ENCODE data around the gene DTNA. TPM values are rescaled to one million over a fixed set of nuclear protein-coding genes. Genes with fewer than 3 reads are reported as not detected.
"Not testable (repeated sequence)": the region's sequence is repeated elsewhere in the genome, so short reads cannot be mapped to it uniquely, and the experiment has no call there.

The DTNA gene
- total RNA-seq, 2 experiments from 2014 or later: 0.58 to 0.66 TPM

DNA sequence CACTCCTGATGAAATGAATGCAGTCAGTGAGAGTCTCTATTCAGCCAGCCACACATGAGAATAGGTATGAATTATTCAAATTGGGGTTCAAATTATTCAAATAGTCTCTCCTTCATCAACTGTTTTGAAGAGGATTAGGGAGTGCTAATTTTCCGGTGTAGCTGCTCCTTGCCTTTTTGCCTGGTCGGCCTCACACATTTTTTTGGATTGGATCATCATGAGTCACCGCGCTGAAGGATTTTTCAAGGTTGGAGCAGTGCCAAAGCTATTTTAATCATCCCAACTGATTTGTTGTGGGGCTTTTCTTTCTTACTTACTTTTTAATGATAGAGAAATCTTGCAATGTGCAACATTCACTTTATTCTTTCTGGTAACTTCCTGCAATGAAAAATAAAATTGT is 2.4 kb upstream of the DTNA start:
- Mint-ChIP-seq H3K27ac (no peak overlapping the region), H3K4me3 (no peak overlapping the region), H3K27me3 (peaks cover 12% of the 10 kb centered on the region), H3K36me3 (no peaks in the 10 kb centered on the region), H3K9me3 (no peaks in the 10 kb centered on the region), H3K4me1 (no peaks in the 10 kb centered on the region)
- no peak for DNase-seq

GRCh38 chr18:34709104-34709503 is 994 bp upstream of the DTNA start:
- Mint-ChIP-seq H3K4me1 (no peaks in the 10 kb centered on the region), H3K9me3 (no peaks in the 10 kb centered on the region), H3K4me3 (no peak overlapping the region), H3K36me3 (no peaks in the 10 kb centered on the region), H3K27me3 (peaks cover 12% of the 10 kb centered on the region), H3K27ac (no peak overlapping the region)
- DNase-seq: no peak

DNA sequence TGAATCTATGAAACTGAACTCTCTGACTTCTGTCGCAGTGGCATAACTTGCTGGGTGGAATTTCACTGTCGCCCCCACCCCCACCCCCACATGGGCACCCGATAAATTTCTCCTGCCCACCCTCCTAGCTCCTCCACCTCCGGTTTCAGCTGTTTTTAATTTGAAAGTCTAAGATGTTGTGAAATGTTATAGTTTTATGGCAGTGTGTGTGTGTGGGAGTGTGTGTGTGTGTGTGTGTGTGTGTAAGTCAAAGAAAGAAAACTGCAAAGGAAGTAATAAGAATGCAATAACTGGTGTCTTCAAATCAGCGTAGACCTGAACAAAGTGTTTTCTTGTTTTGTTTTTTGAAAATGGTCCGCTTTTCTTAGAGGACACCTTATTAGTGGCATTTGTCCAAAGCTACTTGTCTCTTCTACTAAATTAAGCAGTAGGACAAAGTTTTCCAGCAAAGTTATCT is 388 bp downstream of the DTNA start:
- Mint-ChIP-seq H3K4me3 (no peak overlapping the region), H3K4me1 (no peaks in the 10 kb centered on the region), H3K9me3 (no peaks in the 10 kb centered on the region), H3K27ac (no peak overlapping the region), H3K36me3 (no peaks in the 10 kb centered on the region), H3K27me3 (peaks cover 12% of the 10 kb centered on the region)
- DNase-seq: no peak

DNA sequence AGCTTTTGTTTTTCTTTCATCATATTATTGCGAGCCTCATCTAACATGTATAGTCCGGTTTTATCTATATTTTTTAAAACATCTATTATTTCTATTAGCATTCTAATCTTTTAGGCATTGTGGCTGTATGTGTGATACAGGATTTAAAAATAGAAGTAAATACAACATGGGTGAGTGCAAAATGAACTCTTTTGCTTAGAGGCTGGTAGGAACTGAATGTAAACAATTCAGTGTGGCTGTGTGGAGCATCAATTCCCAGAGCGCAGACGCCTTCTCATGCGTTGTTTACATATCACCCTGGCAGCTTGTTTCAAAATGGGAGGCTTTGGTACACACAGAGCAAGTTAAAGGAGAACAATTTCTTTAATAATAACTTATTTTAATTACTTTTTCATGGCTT is 836 bp downstream of the DTNA start:
- H3K27ac Mint-ChIP-seq: no peak overlapping the region
- H3K4me1 Mint-ChIP-seq: no peaks in the 10 kb centered on the region
- no peaks in the 10 kb centered on the region for H3K36me3 Mint-ChIP-seq
- no peak overlapping the region for H3K4me3 Mint-ChIP-seq
- DNase-seq: no peak
- H3K9me3 Mint-ChIP-seq: no peaks in the 10 kb centered on the region
- peaks cover 12% of the 10 kb centered on the region for H3K27me3 Mint-ChIP-seq

DNA sequence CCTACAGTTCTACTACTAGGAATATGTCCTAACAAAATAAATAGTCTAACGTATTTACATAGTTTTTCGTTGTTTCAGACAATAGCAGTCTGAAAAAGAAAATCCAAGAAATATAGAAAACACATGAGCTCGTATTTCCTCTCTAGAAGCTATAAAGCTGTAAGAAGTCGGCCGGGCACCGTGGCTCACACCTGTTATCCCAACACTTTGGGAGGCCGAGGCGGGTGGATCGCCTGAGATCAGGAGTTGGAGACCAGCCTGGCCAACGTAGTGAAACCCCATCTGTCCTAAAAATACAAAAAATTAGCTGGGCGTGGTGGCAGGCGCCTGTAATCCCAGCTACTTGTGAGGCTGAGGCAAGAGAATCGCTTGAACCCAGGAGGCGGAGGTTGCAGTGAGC is 6.0 kb downstream of the DTNA start:
- not testable (repeated sequence) for H3K36me3 Mint-ChIP-seq, H3K9me3 Mint-ChIP-seq, H3K27ac Mint-ChIP-seq, H3K4me3 Mint-ChIP-seq, H3K27me3 Mint-ChIP-seq, DNase-seq, H3K4me1 Mint-ChIP-seq

- peaks cover 5% of the 10 kb centered on the region for H3K27me3 Mint-ChIP-seq
- no peak overlapping the region for H3K27ac Mint-ChIP-seq
- no peak overlapping the region for H3K4me3 Mint-ChIP-seq
- no peak for DNase-seq
- H3K4me1 Mint-ChIP-seq: no peaks in the 10 kb centered on the region
- no peaks in the 10 kb centered on the region for H3K36me3 Mint-ChIP-seq
- H3K9me3 Mint-ChIP-seq: no peaks in the 10 kb centered on the region
Measured at GRCh38 chr18:34718610-34719009, 8.5 kb downstream of the DTNA start.

DNA sequence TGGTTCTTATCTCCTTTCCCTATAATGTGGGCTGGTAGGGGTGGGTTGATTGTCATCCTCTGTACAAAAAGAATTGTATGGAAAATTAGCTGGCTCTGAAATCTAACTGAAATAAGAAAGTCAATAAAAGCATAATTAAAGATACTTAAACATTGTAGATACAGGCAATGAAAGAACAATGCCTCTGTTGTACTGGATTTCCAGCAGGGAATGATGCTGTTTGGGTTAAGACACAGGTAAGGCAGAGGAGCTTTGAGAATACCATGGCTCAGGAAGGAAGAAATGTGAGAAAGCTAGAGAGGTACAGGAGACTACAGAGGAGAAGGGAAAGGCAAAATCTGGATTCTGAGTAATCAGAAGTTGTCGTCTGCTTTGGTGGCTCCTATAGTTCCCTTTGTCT is 10.1 kb downstream of the DTNA start:
- Mint-ChIP-seq H3K4me3 (no peak overlapping the region), H3K9me3 (no peaks in the 10 kb centered on the region), H3K27me3 (peaks cover 5% of the 10 kb centered on the region), H3K4me1 (no peaks in the 10 kb centered on the region), H3K27ac (no peak overlapping the region), H3K36me3 (no peaks in the 10 kb centered on the region)
- no peak for DNase-seq

DNA sequence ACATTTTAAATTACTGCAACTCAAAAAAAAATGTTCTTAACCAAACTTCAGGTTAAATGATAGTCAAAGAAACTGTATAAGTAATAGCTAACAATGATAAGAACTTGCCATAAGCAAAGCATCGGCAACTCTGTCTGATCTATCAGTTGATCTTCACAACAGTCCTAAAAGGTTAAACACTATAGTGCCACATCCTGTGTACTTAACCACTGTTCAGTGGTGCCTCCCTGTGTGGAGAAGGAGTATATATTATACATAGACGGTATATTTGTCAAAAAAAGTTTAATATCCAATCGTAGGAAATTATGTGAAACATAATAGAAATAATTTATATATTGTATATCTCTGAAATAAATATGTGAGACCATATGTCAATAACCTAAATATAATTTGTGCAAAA is 13.0 kb downstream of the DTNA start:
- no peak overlapping the region for H3K4me3 Mint-ChIP-seq
- no peak overlapping the region for H3K27ac Mint-ChIP-seq
- peaks cover 5% of the 10 kb centered on the region for H3K27me3 Mint-ChIP-seq
- no peak for DNase-seq
- no peaks in the 10 kb centered on the region for H3K4me1 Mint-ChIP-seq
- no peaks in the 10 kb centered on the region for H3K9me3 Mint-ChIP-seq
- no peaks in the 10 kb centered on the region for H3K36me3 Mint-ChIP-seq

GRCh38 chr18:34725737-34726136 is 15.6 kb downstream of the DTNA start:
- not testable (repeated sequence) for DNase-seq, H3K27ac Mint-ChIP-seq, H3K36me3 Mint-ChIP-seq, H3K4me1 Mint-ChIP-seq, H3K4me3 Mint-ChIP-seq, H3K9me3 Mint-ChIP-seq
- H3K27me3 Mint-ChIP-seq: peaks cover 18% of the 10 kb centered on the region

DNA sequence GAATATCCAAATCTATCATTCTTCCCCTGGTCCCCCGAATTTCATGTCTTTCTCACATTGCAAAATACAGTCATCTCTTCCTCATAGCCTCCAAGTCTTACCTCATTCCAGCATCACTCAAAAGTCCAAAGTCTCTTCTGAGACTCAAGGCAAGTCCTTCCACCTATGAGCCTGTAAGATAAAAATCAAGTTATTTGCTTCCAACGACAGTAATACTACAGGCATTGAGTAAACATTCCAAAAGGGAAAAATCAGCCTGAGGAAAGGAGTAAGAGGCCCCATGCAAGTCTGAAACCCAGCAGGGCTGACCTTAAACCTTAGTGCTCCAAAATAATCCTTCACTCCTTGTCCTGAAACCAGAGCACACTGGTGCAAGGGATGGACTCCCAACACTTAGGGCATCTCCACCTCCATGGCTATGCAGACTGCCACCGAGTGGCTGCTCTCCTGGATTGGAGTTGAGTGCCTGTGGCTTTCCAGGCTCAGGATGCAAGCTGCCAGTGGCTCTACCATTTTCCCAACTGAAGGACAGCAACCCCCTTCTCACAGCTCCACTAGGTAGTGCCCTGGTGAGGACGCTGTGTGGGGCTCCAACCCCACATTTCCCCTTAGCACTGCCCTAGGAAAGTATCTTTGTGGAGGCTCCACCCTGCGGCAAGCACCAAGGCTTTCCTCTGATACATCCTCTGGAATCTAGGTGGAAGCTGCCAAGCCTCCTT is 16.3 kb downstream of the DTNA start:
- Mint-ChIP-seq H3K27me3 (peaks cover 18% of the 10 kb centered on the region), H3K9me3 (no peaks in the 10 kb centered on the region), H3K27ac (no peak overlapping the region), H3K36me3 (no peaks in the 10 kb centered on the region), H3K4me3 (no peak overlapping the region), H3K4me1 (peaks cover 2% of the 10 kb centered on the region)
- DNase-seq: no peak

DNA sequence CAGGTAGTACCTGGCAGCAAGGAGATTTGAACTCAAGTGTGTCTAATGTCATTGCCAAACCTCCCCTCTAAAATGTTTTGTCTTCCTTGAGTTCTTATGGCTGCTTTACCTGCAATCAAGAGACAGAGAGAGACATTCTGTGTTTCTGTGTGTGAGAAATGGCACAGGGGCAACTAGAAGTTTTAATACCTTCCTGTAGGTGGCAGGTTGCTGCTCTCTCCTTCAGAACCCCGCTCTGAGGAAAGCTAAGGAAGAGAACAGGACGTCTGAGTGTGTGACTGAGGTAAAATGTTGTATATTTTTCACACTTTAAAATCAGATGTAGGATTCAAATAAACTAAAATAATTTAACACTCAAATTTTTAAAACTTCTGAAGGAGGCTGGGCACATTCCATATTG is 19.2 kb downstream of the DTNA start:
- H3K4me3 Mint-ChIP-seq: no peak overlapping the region
- H3K9me3 Mint-ChIP-seq: no peaks in the 10 kb centered on the region
- no peak overlapping the region for H3K27ac Mint-ChIP-seq
- DNase-seq: no peak
- H3K36me3 Mint-ChIP-seq: no peaks in the 10 kb centered on the region
- H3K4me1 Mint-ChIP-seq: peaks cover 2% of the 10 kb centered on the region
- peaks cover 19% of the 10 kb centered on the region for H3K27me3 Mint-ChIP-seq

- no peak for DNase-seq
- H3K27me3 Mint-ChIP-seq: peaks cover 19% of the 10 kb centered on the region
- H3K4me1 Mint-ChIP-seq: peaks cover 2% of the 10 kb centered on the region
- no peak overlapping the region for H3K4me3 Mint-ChIP-seq
- H3K36me3 Mint-ChIP-seq: no peaks in the 10 kb centered on the region
- H3K27ac Mint-ChIP-seq: no peak overlapping the region
- H3K9me3 Mint-ChIP-seq: no peaks in the 10 kb centered on the region
Measured at GRCh38 chr18:34729740-34730355, 19.8 kb downstream of the DTNA start.

DNA sequence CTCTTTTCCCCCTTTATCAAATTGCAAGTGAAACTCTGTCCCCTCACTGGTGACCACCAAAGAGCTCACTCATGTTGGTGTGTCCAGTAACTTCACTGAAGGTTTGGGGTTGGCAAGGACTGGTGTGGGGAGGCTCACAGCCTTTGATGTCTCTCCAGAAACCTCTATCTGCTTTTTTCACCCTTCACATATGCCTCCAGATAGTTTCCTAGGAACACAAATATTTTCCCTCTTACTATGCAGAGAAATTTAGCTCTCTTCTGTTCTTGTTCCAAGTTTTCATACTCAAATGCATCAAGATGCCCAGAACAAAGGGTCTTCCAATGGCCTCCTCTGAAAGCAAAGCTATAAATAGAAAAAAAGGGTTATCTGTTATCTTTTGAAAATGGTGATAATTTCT is 20.7 kb downstream of the DTNA start:
- Mint-ChIP-seq H3K27ac (no peak overlapping the region), H3K9me3 (no peaks in the 10 kb centered on the region), H3K36me3 (no peaks in the 10 kb centered on the region), H3K27me3 (peaks cover 19% of the 10 kb centered on the region), H3K4me1 (peaks cover 2% of the 10 kb centered on the region), H3K4me3 (no peak overlapping the region)
- DNase-seq: no peak

GRCh38 chr18:34734056-34734455 is 24.0 kb downstream of the DTNA start:
- Mint-ChIP-seq H3K9me3 (no peaks in the 10 kb centered on the region), H3K27ac (no peak overlapping the region), H3K4me3 (no peak overlapping the region), H3K4me1 (peaks cover 2% of the 10 kb centered on the region), H3K36me3 (no peaks in the 10 kb centered on the region), H3K27me3 (peaks cover 16% of the 10 kb centered on the region)
- DNase-seq: no peak

- peaks cover 12% of the 10 kb centered on the region for H3K27me3 Mint-ChIP-seq
- not testable (repeated sequence) for DNase-seq, H3K4me1 Mint-ChIP-seq, H3K27ac Mint-ChIP-seq, H3K4me3 Mint-ChIP-seq, H3K36me3 Mint-ChIP-seq, H3K9me3 Mint-ChIP-seq
Measured at GRCh38 chr18:34734526-34734925, 24.4 kb downstream of the DTNA start.

Data from activated naive CD8-positive, alpha-beta T cell treated with anti-CD3 and anti-CD28 coated beads for 36 hours (primary cell).